ENCODE results near the gene PBX3. TPM values are rescaled to one million over a fixed set of nuclear protein-coding genes. Genes with fewer than 3 reads are reported as not detected.

The PBX3 gene
- total RNA-seq, 4 donors from 2014 or later, result 19.3 to 41.3 (median 25.1) TPM

DNA sequence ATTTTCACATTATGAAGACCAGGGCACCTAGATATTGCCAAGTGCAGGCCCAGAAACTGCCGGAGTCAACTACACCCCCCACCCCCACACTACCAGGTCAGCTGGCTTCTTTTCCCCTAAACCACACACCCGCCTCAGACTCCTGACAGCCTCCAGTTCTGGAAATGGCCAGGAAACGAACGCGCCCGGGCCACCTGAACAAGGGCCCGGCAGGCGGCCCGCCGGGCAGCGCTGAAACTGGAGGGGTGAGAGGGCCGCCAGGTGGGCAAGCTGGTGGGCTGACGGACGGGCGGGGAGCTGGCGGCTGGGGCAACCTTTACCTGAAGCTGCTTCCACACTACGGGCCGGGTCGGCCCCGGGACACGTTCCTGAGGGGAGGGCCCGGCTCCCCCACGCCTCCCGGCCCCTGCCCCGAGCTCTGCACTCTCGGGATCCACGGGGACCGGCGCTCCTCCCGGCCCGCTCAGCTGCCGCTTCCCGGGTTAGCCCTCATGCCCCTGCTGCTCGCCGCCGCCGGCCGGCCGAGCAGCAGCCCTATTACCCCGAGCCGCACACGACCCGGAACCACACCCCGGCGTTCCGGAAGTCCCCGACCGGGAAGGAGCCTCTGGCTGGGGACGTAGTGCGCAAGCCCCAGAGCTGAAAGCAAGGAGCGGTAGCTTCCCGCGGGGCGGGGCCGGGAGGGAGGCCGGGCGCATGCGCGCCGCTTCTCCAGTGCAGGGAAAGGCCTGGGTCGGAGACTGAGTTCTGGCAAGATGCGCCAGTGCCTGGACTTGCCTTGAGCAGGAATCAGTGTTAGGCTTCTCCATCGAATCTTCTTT lies 40.3 kb upstream of the PBX3 start, which contains the start of gene MAPKAP1:
TSS of gene MAPKAP1 (minus strand) at position 558 of the 821 bp plus-strand sequence. CDS start 34,634 bp downstream, outside the sequence.
- peak; percentile 87 for DNase-seq (ENCODE audit: low spot score)
- TF ChIP-seq, protein P1, sequence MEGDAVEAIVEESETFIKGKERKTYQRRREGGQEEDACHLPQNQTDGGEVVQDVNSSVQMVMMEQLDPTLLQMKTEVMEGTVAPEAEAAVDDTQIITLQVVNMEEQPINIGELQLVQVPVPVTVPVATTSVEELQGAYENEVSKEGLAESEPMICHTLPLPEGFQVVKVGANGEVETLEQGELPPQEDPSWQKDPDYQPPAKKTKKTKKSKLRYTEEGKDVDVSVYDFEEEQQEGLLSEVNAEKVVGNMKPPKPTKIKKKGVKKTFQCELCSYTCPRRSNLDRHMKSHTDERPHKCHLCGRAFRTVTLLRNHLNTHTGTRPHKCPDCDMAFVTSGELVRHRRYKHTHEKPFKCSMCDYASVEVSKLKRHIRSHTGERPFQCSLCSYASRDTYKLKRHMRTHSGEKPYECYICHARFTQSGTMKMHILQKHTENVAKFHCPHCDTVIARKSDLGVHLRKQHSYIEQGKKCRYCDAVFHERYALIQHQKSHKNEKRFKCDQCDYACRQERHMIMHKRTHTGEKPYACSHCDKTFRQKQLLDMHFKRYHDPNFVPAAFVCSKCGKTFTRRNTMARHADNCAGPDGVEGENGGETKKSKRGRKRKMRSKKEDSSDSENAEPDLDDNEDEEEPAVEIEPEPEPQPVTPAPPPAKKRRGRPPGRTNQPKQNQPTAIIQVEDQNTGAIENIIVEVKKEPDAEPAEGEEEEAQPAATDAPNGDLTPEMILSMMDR (IDR thresholded peaks at IDR 0.05), result no peak
- ATAC-seq (ENCODE audit: low FRiP score), result peak; percentile 99

DNA sequence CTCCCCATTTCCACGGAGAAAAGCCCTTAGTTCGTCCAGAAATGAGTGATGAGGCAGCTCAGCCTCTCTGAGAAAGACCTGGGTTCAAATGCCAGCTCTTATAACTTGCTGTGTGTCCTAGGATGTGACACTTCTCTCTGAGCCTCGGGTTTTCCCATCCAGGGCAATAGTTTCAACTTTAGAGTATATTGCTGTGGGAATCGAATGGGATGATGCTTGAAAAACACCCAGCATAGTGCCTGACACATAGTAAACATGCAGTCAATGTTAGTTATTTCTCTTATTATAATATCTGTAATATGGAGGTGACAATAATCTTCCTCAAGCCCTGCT lies 39.7 kb upstream of the PBX3 start:
- DNase-seq (ENCODE audit: low spot score), result no peak
- ATAC-seq (ENCODE audit: low FRiP score), result no peak
- TF ChIP-seq, protein P1 (IDR thresholded peaks at IDR 0.05), result no peak

DNA sequence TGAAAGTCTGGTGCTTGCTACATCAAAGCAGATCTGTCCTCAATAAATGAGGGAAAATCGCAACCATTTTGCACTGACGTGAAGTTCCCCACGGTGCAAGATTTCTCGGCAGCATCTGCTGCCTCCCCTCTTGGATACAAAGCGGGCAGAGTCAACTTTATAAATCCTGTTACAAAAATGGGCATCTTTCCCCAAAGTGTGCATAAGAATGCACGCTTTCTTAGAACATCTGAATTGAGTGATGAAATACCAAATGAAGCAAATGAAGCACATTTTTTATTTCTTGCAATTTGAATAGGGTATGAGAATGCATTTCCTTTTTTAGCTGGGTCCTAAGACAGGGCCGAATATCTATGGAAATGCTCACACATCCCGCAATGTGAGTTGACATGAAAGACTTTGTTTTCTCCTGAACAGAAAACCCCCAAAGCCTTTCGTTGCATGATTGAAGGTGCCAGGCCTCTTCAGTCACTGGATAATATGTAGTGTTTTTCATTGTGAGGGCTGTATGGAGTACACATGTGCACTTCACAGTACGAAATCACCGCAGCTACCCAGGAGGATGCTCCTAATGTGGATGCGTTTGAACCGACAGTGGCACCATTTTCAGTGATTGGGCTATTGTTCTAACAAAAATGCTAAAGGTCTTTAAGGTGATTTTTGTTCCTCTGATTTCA lies 20.6 kb upstream of the PBX3 start:
- TF ChIP-seq, protein P1 (IDR thresholded peaks at IDR 0.05), result no peak
- ATAC-seq (ENCODE audit: low FRiP score) (no peak), DNase-seq (ENCODE audit: low spot score) (no peak)

DNA sequence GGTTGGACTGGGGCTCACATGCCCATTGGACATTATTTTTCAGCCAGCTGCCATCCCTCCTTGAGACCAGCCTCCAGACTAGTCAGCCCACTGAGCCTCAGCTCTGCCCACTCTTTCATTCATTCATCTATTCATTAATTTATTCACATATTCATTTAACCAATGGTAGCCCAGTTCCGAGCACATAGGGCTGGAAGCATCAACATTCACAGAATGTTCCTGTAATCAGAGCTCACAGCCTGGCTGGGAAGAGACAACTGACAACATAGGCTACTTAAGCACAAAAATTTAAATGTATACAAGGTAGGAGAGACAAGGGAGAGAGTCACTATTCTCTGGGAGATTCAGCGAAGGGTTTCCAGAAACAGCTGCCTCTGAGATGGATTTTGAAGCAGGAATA lies 17.0 kb upstream of the PBX3 start:
- DNase-seq (ENCODE audit: low spot score) (no peak), ATAC-seq (ENCODE audit: low FRiP score) (no peak)
- TF ChIP-seq, protein P1 (IDR thresholded peaks at IDR 0.05), result no peak

DNA sequence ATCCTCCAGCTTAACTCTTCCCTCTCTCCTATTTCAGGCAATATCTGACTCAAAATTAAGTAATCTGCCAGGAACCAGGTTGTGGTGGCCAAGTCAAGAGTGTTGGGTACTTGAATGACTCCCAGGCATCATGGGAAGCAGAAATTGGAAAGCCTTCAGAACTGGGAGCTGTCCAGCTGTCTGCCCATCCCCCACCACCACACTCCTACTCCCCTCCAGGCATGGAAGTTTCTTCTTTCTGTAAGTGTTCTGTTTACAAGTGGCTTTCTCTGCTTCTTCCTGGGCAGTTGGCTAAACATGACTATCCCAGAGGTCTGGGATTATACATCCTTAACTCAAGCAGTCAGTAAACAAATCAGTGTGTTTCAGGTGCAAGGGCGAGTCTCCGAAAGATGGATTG lies 14.6 kb upstream of the PBX3 start:
- DNase-seq (ENCODE audit: low spot score) (no peak), ATAC-seq (ENCODE audit: low FRiP score) (no peak)
- TF ChIP-seq, protein P1 (IDR thresholded peaks at IDR 0.05), result no peak

DNA sequence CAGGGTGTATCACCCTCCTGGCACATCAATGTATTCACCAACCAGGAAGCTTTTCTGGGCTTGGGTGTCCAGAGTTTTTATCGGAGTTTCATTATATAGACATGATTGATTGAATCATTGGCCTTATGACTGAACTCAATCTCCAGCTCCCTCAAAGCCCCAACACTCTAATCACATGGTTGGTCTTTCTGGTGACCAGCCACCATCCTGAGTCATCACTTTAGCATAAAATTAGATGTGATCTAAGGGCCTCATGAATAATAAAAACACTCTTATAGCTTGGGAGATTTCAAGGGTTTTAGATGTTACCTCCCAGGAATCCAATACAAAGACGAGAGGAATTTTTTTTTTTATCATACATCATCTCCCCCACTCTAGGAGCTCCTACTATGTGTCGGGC lies 7.7 kb upstream of the PBX3 start:
- no peak for DNase-seq (ENCODE audit: low spot score)
- TF ChIP-seq, protein P1 (IDR thresholded peaks at IDR 0.05), result no peak
- ATAC-seq (ENCODE audit: low FRiP score), result no peak

Measured in omental fat pad (tissue), 4 donors.